ENCODE results near the gene SYT2.

DNA sequence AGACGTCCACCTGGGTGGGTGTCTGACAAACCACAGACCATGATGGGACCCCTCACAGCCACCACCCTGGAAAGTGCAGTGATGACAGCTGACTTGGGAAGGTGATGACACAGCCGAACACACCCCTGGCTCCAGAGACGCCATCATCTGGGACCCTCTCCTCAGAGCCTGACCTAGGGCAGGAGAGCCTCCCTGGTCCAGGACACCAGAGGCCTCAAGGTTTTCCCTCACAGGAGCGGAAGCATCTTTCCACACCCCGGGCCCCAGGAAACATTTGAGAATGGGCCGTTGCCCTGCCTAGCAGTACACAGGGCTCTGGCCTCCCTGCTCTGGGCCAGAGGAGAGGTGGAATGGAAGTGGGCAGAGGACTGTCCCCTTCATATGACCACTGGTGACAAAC lies 79.7 kb downstream of the SYT2 start:
- TF ChIP-seq, protein P1, sequence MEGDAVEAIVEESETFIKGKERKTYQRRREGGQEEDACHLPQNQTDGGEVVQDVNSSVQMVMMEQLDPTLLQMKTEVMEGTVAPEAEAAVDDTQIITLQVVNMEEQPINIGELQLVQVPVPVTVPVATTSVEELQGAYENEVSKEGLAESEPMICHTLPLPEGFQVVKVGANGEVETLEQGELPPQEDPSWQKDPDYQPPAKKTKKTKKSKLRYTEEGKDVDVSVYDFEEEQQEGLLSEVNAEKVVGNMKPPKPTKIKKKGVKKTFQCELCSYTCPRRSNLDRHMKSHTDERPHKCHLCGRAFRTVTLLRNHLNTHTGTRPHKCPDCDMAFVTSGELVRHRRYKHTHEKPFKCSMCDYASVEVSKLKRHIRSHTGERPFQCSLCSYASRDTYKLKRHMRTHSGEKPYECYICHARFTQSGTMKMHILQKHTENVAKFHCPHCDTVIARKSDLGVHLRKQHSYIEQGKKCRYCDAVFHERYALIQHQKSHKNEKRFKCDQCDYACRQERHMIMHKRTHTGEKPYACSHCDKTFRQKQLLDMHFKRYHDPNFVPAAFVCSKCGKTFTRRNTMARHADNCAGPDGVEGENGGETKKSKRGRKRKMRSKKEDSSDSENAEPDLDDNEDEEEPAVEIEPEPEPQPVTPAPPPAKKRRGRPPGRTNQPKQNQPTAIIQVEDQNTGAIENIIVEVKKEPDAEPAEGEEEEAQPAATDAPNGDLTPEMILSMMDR (IDR thresholded peaks at IDR 0.05; ENCODE audit: insufficient read depth, low read length), result no peak
- TF ChIP-seq GABPA (IDR thresholded peaks at IDR 0.05; ENCODE audit: low read depth) (no peak), POLR2AphosphoS5 (IDR thresholded peaks at IDR 0.05; ENCODE audit: low read depth) (no peak)
